GM12873 (cell line): ENCODE results near the gene KCNK17.

Experiments used
- TF ChIP-seq, protein P1 (sequence below): IDR thresholded peaks from 2 replicates; pipeline ENCODE4 v1.5.1; 2012; ENCODE audit warnings: low read depth, mild to moderate bottlenecking, moderate library complexity, low read length, control low read depth; ENCODE audit not compliant: insufficient read depth; ENCODE audit errors: missing control alignments

The KCNK17 gene

DNA sequence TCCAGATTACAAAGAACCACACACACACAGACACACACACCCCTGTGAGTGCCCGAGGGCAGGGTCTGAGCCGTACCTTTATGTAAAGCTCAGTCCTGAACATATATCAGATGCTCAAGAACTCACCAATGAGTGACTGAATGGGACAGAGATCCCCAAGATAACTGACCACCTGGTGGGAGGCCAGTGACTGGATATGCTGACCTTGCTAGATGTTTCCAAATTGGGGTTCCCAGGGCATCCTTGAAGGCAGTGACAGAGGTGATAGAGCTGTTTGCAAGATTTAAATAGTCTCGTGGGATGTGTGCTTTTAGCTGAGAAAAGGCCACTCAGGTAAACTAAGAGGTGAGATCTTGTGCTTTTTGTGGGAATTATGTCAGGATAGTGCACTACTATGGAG, 39.3 kb downstream of the KCNK17 start:
- TF ChIP-seq, protein P1, sequence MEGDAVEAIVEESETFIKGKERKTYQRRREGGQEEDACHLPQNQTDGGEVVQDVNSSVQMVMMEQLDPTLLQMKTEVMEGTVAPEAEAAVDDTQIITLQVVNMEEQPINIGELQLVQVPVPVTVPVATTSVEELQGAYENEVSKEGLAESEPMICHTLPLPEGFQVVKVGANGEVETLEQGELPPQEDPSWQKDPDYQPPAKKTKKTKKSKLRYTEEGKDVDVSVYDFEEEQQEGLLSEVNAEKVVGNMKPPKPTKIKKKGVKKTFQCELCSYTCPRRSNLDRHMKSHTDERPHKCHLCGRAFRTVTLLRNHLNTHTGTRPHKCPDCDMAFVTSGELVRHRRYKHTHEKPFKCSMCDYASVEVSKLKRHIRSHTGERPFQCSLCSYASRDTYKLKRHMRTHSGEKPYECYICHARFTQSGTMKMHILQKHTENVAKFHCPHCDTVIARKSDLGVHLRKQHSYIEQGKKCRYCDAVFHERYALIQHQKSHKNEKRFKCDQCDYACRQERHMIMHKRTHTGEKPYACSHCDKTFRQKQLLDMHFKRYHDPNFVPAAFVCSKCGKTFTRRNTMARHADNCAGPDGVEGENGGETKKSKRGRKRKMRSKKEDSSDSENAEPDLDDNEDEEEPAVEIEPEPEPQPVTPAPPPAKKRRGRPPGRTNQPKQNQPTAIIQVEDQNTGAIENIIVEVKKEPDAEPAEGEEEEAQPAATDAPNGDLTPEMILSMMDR: no peak

DNA sequence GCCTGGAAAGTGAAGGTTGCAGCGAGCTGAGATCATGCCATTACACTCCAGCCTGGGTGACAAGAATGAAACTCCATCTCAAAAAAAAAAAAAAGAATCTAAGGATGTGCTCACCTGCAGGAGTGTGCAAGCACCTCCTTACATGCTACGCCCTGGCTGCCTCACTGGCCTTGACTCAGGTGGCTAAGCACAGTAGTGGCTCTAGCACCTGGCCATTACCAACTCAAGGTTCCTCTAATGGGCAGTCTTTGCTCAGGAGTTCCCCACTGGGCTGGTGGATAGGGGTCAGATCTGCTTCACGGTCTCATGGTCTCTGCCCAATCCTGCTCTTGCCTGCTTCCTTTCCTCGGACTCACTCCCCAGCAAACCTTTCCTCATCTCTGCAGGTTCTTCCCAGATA, 39.7 kb downstream of the KCNK17 start:
- TF ChIP-seq, protein P1: no peak

DNA sequence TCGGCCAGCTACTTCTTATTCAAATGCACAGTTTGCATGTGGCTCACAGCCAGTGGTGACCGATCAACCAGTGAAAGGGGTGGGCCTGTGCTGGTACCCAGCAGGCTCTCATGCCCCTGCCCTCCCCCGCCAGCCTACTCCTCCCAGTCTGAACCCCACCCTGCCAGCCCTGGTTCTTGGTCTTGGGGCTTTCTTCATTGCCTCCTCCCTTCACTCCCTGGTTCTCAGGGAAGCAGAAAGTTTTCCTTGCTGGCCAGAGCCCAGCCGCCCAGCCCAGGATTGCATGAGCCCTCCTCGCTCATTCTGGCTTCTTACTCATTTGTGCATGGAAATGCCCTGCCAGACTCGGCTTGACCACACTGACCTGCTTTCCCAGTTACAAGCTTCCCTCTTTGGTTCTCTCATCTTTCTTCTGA, 40.8 kb downstream of the KCNK17 start:
- TF ChIP-seq, protein P1: no peak

DNA sequence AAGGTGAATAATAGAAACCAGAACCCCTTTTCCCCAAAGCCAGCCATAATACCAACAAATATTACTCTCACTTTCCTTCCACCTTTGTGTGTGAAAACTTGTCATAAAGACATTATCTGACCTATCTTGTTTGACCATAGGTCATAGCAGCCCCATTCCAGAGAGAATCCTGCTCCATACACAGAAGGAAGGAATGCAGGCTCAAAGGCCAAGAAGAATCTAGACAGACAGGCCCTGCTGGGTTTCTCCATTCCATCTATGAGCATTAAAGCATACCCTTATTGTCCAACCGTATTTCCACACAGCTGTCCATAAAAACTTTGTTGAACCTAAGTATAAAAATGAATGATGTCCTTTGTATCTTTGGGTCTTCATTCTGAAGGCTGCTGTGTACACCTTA, 44.3 kb downstream of the KCNK17 start:
- TF ChIP-seq, protein P1: no peak

DNA sequence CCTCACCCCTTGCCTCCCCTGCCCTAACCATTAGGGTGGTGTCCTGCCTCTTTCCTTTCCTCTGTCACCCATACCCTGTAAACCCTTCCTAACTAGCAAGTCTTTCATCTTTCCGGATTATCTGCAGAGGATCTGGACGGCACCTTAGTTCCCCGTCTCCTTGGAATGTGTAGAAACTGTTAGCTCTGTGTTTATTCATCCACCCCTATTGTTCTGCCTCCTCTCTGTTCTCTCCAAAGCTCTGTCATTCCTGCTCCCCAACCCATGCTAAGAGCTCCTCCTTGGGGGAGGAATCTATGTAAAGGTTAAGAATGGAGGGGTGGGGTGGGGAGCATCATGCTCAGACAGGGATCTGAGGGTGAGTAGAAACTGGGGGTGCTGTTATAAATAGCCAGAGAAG, 45.5 kb downstream of the KCNK17 start:
- TF ChIP-seq, protein P1: no peak

DNA sequence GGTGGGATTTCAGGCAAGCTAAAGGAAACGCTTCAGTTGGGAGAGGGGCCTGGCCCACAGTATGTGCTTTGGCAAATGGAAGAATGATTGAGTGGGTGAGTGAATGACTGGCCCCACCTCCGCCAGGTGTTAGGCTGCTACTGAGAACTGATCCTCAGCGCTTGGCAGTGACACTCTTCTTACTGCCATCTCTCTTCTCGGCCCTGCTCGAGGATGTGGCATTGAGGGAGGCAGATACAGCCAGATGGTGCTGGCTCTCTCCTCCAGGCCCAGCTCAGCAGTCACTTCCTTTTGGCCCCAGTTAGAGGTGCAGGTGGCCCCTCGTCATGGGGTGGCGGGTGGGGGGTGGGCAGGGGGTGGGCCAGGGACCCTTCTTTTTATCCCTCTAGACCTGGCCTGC, 46.0 kb downstream of the KCNK17 start:
- TF ChIP-seq, protein P1: no peak

DNA sequence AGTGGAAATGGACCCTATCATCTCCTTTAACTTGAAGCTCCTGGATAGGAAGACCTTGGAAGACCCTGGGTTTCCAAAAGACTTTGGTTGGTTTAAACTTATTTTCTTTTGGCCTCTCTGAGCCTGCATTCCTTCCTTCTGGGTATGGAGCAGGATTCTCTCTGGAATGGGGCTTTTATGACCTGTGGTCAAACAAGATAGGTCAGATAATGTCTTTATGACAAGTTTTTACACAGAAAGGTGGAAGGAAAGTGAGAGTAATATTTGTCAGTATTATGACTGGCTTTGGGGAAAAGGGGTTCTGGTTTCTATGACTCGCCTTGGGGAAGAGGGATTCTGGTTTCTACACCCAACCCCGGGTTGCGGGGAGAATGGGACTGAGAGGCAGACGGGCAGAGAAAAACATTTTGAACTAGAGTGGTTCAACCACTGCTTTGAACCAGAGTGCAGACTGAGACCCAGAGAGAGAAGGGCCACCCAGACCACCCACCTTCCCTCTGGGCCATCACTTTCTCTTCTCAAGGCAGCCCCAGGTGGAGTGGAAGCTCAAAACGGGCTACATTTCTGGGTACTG, 47.4 kb downstream of the KCNK17 start:
- TF ChIP-seq, protein P1: no peak
